GM12873 (cell line): ENCODE data around the gene ACTL6B.

Experiments used
- CTCF ChIP-seq: IDR thresholded peaks from 2 replicates; pipeline ENCODE4 v1.5.1; 2012; ENCODE audit warnings: low read depth, mild to moderate bottlenecking, moderate library complexity, low read length, control low read depth; ENCODE audit not compliant: insufficient read depth; ENCODE audit errors: missing control alignments

ACTL6B gene

GRCh38 chr7:100602889-100603725 is 53.1 kb downstream of the ACTL6B start:
- TF ChIP-seq CTCF, result no peak

GRCh38 chr7:100600730-100601038 is 55.6 kb downstream of the ACTL6B start:
- TF ChIP-seq CTCF, result no peak

GRCh38 chr7:100599911-100600729 is 56.1 kb downstream of the ACTL6B start:
- peak; percentile 27 for TF ChIP-seq CTCF

- TF ChIP-seq CTCF, result no peak
Observed at GRCh38 chr7:100598425-100598824, 57.8 kb downstream of the ACTL6B start.

GRCh38 chr7:100595188-100595587 is 61.1 kb downstream of the ACTL6B start:
- no peak for TF ChIP-seq CTCF
